GM12878 (cell line): ENCODE results near the gene CHERP. TPM values are rescaled to one million over a fixed set of nuclear protein-coding genes. Genes with fewer than 3 reads are reported as not detected.
"Not testable (repeated sequence)": the region's sequence is repeated elsewhere in the genome, so short reads cannot be mapped to it uniquely, and the experiment has no call there.

ENCODE experiments used
- ATAC-seq: fragments of 200-7000 bp; cut with Tn5 transposase; 3 replicates; pipeline ENCODE4 v1.9.1; 2020; ENCODE audit warnings: mild to moderate bottlenecking, moderate library complexity
- BruUV-seq: library from RNA; stranded (reverse); fragments of 400-500 nt; replicated peaks from 2 replicates; lab custom pipeline; 2021; lab: Mats Ljungman, UMichigan
- CTCF ChIA-PET: fragments of 300-600 bp; sonication (Branson Sonifier 250); formaldehyde crosslinking; extraction: SDS; loops from one replicate; lab custom pipeline; 2021; ENCODE audit warnings: inconsistent platforms; lab: Yijun Ruan, JAX
- POLR2A ChIA-PET: fragments of 350-600 bp; formaldehyde crosslinking; extraction: SDS; loops from one replicate; lab custom pipeline; 2021; ENCODE audit warnings: inconsistent platforms; lab: Charles Lee
- RAD21 ChIA-PET: fragments of 300-600 bp; sonication (Branson Sonifier 250); formaldehyde crosslinking; loops from one replicate; lab custom pipeline; 2023; ENCODE audit warnings: antibody characterized with exemption; ENCODE audit not compliant: unreplicated experiment; lab: Charles Lee
- SMC1A ChIA-PET: fragments of 300-600 bp; sonication (Branson Sonifier 250); formaldehyde crosslinking; loops from one replicate; lab custom pipeline; 2023; ENCODE audit not compliant: unreplicated experiment, uncharacterized antibody; lab: Charles Lee
- DNase-seq: peaks from one replicate; pipeline ENCODE4 v3.0.0-alpha.2; 2011; ENCODE audit warnings: low read depth, low spot score
- FAIRE-seq: peaks from 3 replicates; lab custom pipeline; 2011; peaks lifted over from hg19 to GRCh38; lab: Jason Lieb, UNC
- H2AFZ ChIP-seq: 2 replicates; pipeline ENCODE4 v1.6.0; 2011; ENCODE audit warnings: low read depth, low read length, control low read depth; ENCODE audit not compliant: control insufficient read depth
- H3K27ac ChIP-seq: 2 replicates; pipeline ENCODE4 v1.5.1; 2011; ENCODE audit warnings: control low read depth; ENCODE audit not compliant: control insufficient read depth, insufficient read depth
- H3K27me3 ChIP-seq, 2 experiments: replicated peaks in 1 of 2; 2 replicates each; pipeline versions ENCODE4 v1.6.0 to v1.6.1; 2011; ENCODE audit warnings: low read length in 1 of 2; ENCODE audit not compliant: control insufficient read depth in 2 of 2, insufficient read depth in 2 of 2
- H3K36me3 ChIP-seq, 2 experiments: 2 replicates each; pipeline ENCODE4 v1.5.1; 2011; ENCODE audit warnings: low read length in 1 of 2; ENCODE audit not compliant: control insufficient read depth in 2 of 2, insufficient read depth in 2 of 2
- H3K4me1 ChIP-seq: 2 replicates; pipeline ENCODE4 v1.6.1; 2011; ENCODE audit warnings: mild to moderate bottlenecking, low read length, moderate library complexity, mixed read lengths; ENCODE audit not compliant: control insufficient read depth, insufficient read depth
- H3K4me2 ChIP-seq: 2 replicates; pipeline ENCODE4 v1.6.0; 2011; ENCODE audit warnings: control low read depth; ENCODE audit not compliant: control insufficient read depth, insufficient read depth
- H3K4me3 ChIP-seq: fragments of 200-600 bp; sonication (generic); 2 replicates; pipeline ENCODE4 v1.5.1; 2016
- H3K79me2 ChIP-seq: 2 replicates; pipeline ENCODE4 v1.6.0; 2011; ENCODE audit warnings: low read length; ENCODE audit not compliant: control insufficient read depth, insufficient read depth
- H3K9ac ChIP-seq: 2 replicates; pipeline ENCODE4 v1.8.0; 2011; ENCODE audit warnings: low read length, control low read depth, mixed read lengths; ENCODE audit not compliant: control insufficient read depth, insufficient read depth
- H3K9me3 ChIP-seq: replicated peaks from 3 replicates; pipeline ENCODE4 v1.5.1; 2011; ENCODE audit warnings: mild to moderate bottlenecking, low read length; ENCODE audit not compliant: control insufficient read depth, insufficient read depth
- H4K20me1 ChIP-seq: 2 replicates; pipeline ENCODE4 v1.6.0; 2011; ENCODE audit not compliant: control insufficient read depth, insufficient read depth
- WGBS: methylation state at CpG from one replicate; pipeline ENCODE4 v1.1.6; 2016; ENCODE audit warnings: low lambda C conversion rate; ENCODE audit not compliant: insufficient replicate concordance, insufficient coverage; ENCODE audit errors: missing lambda C conversion rate; 5-methylcytosine and 5-hydroxymethylcytosine counted together
- in situ Hi-C: fragments of 300-500 bp; cut with MboI; formaldehyde crosslinking; loops from 9 replicates; pipeline ENCODE4 v1.14.3; 2018; ENCODE audit warnings: mixed read lengths
- intact Hi-C: fragments of 100-400 bp; cut with micrococcal nuclease; formaldehyde crosslinking; loops from one replicate; pipeline ENCODE4 v1.14.2; 2022; ENCODE audit not compliant: unreplicated experiment
- polyA plus RNA-seq, 11 experiments: library from polyadenylated mRNA; depleted of rRNA in 4 of 11; unstranded in 6 of 11; stranded (reverse) in 5 of 11; fragments of >200 nt; fragmentation: Nextera tagmentation in 4 of 11; fragmentation: Illumina TruSeq in 1 of 11; extraction: Ambion mirVana in 4 of 11; extraction: Trizol in 1 of 11; gene quantifications; 1 replicate in 1 of 11; 2 replicates in 10 of 11; pipeline versions ENCODE4 v1.2.1 to v1.2.3, GENCODE V29; 2011 to 2016; ENCODE audit warnings: inconsistent platforms in 2 of 11, missing spikeins in 2 of 11, low read depth in 1 of 11
- total RNA-seq, 4 experiments: library from RNA; depleted of rRNA in 3 of 4; stranded (reverse); fragments of >200 nt in 3 of 4; fragmentation: Illumina TruSeq in 1 of 4; extraction: Trizol in 1 of 4; gene quantifications; 2 replicates each; pipeline versions ENCODE4 v1.2.1 to v1.2.3, GENCODE V29; 2013 to 2021
- TF ChIP-seq, protein P1 (sequence below): fragments of 450-650 bp; IDR thresholded peaks from 2 replicates; pipeline ENCODE4 v1.6.1; 2016; ENCODE audit warnings: mild to moderate bottlenecking

The CHERP gene
- total and polyA plus RNA-seq, 10 of the 15 experiments (the other 5 are each of a cell fraction or from before 2014, with no cell fraction given): 0.66 to 65.3 (median 12.2) TPM

GRCh38 chr19:16472559-16472899 is 69.7 kb downstream of the CHERP start:
- BruUV-seq: not testable (repeated sequence)

More at GRCh38 chr19:16472559-16472899, 69.7 kb downstream of the CHERP start:
- intact Hi-C loops, H3K9me3 ChIP-seq, H4K20me1 ChIP-seq, H3K36me3 ChIP-seq, H3K4me1 ChIP-seq, DNase-seq, in situ Hi-C loops, RAD21 ChIA-PET, FAIRE-seq, H3K27me3 ChIP-seq, CTCF ChIA-PET, ATAC-seq: not testable (repeated sequence)
- peak overlapping the region; percentile 95 for H3K4me2 ChIP-seq
- peaks cover 40% of the 10 kb centered on the region for H3K79me2 ChIP-seq
- TF ChIP-seq, protein P1, sequence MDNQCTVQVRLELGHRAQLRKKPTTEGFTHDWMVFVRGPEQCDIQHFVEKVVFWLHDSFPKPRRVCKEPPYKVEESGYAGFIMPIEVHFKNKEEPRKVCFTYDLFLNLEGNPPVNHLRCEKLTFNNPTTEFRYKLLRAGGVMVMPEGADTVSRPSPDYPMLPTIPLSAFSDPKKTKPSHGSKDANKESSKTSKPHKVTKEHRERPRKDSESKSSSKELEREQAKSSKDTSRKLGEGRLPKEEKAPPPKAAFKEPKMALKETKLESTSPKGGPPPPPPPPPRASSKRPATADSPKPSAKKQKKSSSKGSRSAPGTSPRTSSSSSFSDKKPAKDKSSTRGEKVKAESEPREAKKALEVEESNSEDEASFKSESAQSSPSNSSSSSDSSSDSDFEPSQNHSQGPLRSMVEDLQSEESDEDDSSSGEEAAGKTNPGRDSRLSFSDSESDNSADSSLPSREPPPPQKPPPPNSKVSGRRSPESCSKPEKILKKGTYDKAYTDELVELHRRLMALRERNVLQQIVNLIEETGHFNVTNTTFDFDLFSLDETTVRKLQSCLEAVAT: 0 out of 2 replicates have a peak, but pooled peaks have one; percentile 3
- peak overlapping the region; percentile 72 for H3K4me3 ChIP-seq
- peak overlapping the region; percentile 92; the same call in 1 of the 2 replicates for H2AFZ ChIP-seq
- H3K27ac ChIP-seq: peak overlapping the region; percentile 66
- 47% methylated on average over 2 of the region's 2 CpGs for WGBS
- SMC1A ChIA-PET: interaction anchor here (1.0 kb wide), 1 partner anchor 12 kb away, joined by 3 read pairs; no protein-coding TSS in a partner anchor
- H3K9ac ChIP-seq: peak overlapping the region; percentile 77; the same call in 1 of the 2 replicates
- POLR2A ChIA-PET: interaction anchor here (0.6 kb wide), 3 partner anchors 8 to 21 kb away, joined by 3 to 4 read pairs (median 3); no protein-coding TSS in a partner anchor
